HG02840 (cell line): Measurements from ENCODE around the gene MPRIP.

Experiments used
- ATAC-seq: cut with Tn5 transposase; IDR thresholded peaks from one replicate; pipeline ENCODE4 v1.9.1; 2021; ENCODE audit warnings: mild to moderate bottlenecking, moderate library complexity, moderate number of reproducible peaks; ENCODE audit not compliant: unreplicated experiment, low FRiP score

The MPRIP gene

GRCh38 chr17:17224137-17224536 is 181.9 kb downstream of the MPRIP start:
- no peak for ATAC-seq

- ATAC-seq = no peak
These were observed 183.6 kb downstream of the MPRIP start for GRCh38 chr17:17225901-17226300.

DNA sequence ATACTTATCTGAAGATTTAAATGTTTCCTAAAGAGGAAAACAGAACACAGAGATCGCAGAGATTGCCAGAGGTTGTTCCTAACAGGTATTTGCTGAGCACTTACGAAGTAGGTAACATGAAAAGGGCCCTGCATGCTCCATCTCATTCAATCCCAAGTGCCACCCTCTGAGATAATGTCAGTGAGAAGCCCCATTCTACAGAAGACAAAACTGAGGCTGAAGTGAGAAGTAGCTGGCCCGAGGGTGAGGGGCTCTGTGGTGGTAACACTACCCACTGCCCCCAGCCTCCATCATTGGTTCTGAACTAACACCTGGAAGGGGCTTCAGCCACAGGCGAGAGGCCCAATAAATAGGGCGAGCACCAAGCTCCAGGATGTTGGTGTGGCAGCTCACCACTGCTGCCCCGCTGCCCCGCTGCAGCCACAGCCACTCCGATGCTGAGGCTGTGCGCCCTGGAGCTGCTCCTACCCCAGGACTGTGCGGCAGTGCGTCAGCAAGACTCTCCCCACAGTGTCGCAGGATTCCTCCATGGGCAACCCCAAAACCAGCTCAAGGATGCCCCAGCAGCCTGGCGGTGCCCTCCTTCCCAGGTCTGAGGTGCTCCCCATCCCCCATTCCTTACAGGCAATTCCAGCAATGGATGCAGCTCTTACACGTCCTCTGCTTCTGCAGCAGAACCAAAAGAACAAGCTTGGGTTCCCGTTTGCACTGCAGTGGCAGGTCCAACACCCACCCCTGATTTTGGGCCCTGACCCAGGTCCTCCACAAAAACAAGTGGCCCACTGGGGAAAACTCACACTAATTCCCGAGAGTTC is 184.4 kb downstream of the MPRIP start:
- ATAC-seq = no peak

DNA sequence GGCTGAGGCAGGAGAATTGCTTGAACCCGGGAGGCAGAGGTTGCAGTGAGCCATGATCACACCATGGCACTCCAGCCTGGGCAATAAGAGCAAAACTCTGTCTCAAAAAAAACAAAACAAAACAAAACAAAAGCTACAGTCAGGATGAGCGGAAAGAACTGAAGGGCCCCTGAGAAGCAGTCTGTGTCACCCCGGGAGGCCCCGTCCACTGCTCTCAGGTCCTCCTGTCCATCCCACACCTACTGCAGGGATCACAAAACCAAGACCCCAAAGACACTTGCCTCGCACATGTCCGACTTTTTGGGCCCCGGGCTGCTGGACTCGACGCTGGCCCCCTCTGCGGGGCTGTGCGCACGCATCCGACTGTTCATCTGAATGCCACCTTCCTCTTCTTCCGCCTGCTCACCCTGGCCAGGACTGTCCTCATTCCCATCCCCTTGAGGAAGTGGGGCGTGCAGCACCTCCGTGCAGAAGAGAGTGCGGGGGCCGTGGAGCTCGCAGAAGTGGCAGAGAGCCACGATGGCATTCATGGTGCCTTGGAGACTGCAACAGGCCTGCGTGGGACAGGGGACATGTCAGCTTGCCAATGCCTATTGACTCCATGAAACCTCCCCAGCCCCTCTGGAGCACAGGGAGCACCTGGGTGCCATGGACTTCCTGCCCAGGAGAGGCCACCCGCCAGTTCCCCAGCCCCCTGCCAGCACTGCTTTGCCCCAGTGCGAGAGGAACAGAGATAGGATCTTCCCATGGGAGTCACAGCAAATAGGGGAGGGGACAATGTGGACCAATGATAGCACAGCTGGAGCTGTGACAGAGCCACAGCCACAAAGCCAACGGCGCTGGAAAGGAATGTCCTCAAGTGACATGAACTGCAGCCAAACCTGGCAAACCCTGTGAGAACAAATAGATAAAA is 185.6 kb downstream of the MPRIP start:
- ATAC-seq = no peak

GRCh38 chr17:17228521-17229279 is 186.4 kb downstream of the MPRIP start:
- ATAC-seq = no peak

- no peak for ATAC-seq
These were observed 187.4 kb downstream of the MPRIP start for GRCh38 chr17:17229416-17230384.

GRCh38 chr17:17231621-17232302 is 189.5 kb downstream of the MPRIP start:
- no peak for ATAC-seq

- ATAC-seq = no peak
These were observed 190.0 kb downstream of the MPRIP start for GRCh38 chr17:17232303-17232621.

- ATAC-seq = no peak
These were observed 193.2 kb downstream of the MPRIP start for GRCh38 chr17:17235212-17236174.

DNA sequence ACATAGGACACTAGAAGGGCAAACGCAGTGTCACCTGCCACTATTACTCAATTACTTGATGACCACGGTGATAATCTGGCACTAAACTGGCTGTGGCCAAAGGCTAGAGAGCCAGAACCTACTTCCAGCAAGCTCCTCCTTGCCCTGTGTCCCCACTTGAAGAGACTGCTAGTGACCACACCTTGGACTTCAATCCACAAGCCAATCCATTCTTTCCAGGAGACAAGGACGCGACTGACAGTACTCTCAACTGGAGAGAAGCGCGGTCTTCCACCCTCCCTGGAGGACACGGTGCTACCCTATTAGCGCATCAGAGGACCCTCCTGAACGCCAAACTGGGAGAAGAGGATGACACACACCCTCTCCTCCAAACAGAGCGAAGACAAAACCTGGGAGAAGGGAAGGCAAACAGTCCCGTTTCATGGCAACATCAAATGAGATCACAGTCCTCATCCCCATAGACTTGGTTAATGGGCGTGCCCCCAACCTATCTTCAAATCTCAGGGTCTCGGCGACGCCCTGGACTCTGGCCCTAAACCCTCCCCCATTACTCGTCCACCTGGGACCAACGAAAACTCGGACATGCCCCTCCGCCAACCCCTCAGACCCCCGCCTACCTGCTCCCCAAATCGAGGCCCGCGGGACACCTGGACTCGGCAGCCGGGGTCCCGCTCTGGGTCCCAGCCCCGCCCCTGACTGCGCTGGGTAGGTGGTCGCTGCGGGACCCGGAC is 194.2 kb downstream of the MPRIP start:
- peak; percentile 5 for ATAC-seq

- ATAC-seq = peak; percentile 72
These were observed 195.0 kb downstream of the MPRIP start, which contains the start of gene FLCN for GRCh38 chr17:17237026-17237799. TSS of gene FLCN (minus strand) at chr17:17237168. CDS start at chr17:17228137, 9,031 bp downstream.

GRCh38 chr17:17239832-17240231 is 197.6 kb downstream of the MPRIP start:
- ATAC-seq = no peak

DNA sequence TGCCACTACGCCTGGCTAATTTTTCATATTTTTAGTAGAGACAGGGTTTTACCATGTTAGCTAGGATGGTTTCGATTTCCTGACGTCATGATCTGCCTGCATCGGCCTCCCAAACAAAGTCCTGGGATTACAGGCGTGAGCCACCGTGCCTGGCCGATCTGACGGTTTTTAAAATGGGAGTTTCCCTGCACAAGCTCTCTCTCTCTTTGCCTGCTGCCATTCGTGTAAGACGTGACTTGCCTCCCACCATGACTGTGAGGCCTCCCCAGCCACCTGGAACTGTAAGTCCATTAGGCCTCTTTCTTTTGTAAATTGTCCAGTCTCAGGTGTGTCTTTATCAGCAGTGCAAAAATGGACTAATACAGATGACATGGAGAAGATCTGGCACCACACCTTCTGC is 199.4 kb downstream of the MPRIP start:
- ATAC-seq = no peak

DNA sequence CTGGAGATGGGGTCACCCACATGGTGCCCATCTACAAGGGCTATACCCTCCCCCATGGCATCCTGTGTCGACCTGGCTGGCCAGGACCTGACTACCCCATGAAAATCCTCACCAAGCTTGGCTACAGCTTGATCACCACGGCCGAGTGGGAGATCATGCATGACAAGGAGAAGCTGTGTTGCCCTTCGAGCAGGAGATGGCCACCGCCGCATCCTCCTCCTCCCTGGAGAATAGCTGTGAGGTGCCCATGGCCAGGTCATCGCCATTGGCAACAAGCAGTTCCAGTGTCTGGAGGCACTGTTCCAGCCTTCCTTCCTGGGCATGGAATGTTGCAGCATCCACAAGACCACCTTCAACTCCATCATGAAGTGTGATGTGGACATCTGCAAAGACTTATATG is 200.0 kb downstream of the MPRIP start:
- no peak for ATAC-seq
